ENCODE results near the gene PIP4P1. TPM values are rescaled to one million over a fixed set of nuclear protein-coding genes. Genes with fewer than 3 reads are reported as not detected.
"Not testable (repeated sequence)": the region's sequence is repeated elsewhere in the genome, so short reads cannot be mapped to it uniquely, and the experiment has no call there.

The PIP4P1 gene
- total RNA-seq (10 to 100 TPM; 74.2 to 76.1 TPM), polyA plus RNA-seq (10 to 100 TPM; 21.0 to 31.1 (median 21.3) TPM), total RNA-seq (30.9 to 82.7 (median 59.5) reads per million in 6 experiments)

GRCh38 chr14:20461225-20462141 lies at the start of gene PIP4P1:
PIP4P1 (minus strand) TSS chr14:20461434; CDS start chr14:20461325, 109 bp downstream.
- peaks cover 0 to 23% (median 9%) of the 10 kb centered on the region in 3 donors for H3K36me3 Mint-ChIP-seq
- DNase-seq = peak; percentile 96 to 100 (median 98)
- H3K27ac Mint-ChIP-seq = peak within 1 kb of the TSS; percentile 86 to 99 (median 94)
- peak within 1 kb of the TSS; percentile 84 to 96 (median 92) for H3K4me3 Mint-ChIP-seq
- H3K27me3 Mint-ChIP-seq = no peaks in the 10 kb centered on the region
- ATAC-seq = peak; percentile 89
- peaks cover 24 to 43% (median 28%) of the 10 kb centered on the region in 4 donors for H3K4me1 Mint-ChIP-seq
- no peaks in the 10 kb centered on the region for H3K9me3 Mint-ChIP-seq
- POLR2A ChIA-PET = interaction anchor here (0.6 to 4.6 kb wide), 19 partner anchors 8 to 1015 kb away, joined by 3 to 63 read pairs (median 7); partner anchors contain the start of genes PARP2, PNP, RAB2B and RNASE4

- ATAC-seq (no peak), DNase-seq (no peak)
- Mint-ChIP-seq H3K4me1 (peaks cover 7 to 19% (median 10%) of the 10 kb centered on the region in 4 donors), H3K27ac (peak overlapping the region in 1 of 10 donors; percentile 37), H3K27me3 (peaks cover 0 to 3% (median 0%) of the 10 kb centered on the region in 5 donors), H3K4me3 (no peak overlapping the region), H3K9me3 (no peaks in the 10 kb centered on the region), H3K36me3 (peaks cover 0 to 3% (median 0%) of the 10 kb centered on the region in 3 donors)
- POLR2A ChIA-PET = no interaction called here
These were observed 47.1 kb upstream of the PIP4P1 start for GRCh38 chr14:20508367-20508766.

GRCh38 chr14:20507537-20507936 lies 46.3 kb upstream of the PIP4P1 start:
- H3K36me3 Mint-ChIP-seq, POLR2A ChIA-PET, H3K27me3 Mint-ChIP-seq, DNase-seq, ATAC-seq, H3K27ac Mint-ChIP-seq, H3K9me3 Mint-ChIP-seq, H3K4me3 Mint-ChIP-seq: not testable (repeated sequence)
- H3K4me1 Mint-ChIP-seq = peaks cover 9 to 17% (median 10%) of the 10 kb centered on the region in 4 donors

GRCh38 chr14:20506752-20507151 lies 45.5 kb upstream of the PIP4P1 start:
- H3K4me3 Mint-ChIP-seq, DNase-seq, H3K27ac Mint-ChIP-seq, H3K9me3 Mint-ChIP-seq, H3K36me3 Mint-ChIP-seq, ATAC-seq, H3K4me1 Mint-ChIP-seq, POLR2A ChIA-PET, H3K27me3 Mint-ChIP-seq: not testable (repeated sequence)

- H3K4me1 Mint-ChIP-seq, H3K36me3 Mint-ChIP-seq, DNase-seq, POLR2A ChIA-PET, H3K27me3 Mint-ChIP-seq, ATAC-seq, H3K4me3 Mint-ChIP-seq, H3K9me3 Mint-ChIP-seq, H3K27ac Mint-ChIP-seq: not testable (repeated sequence)
These were observed 45.0 kb upstream of the PIP4P1 start for GRCh38 chr14:20506276-20506675.

GRCh38 chr14:20503898-20504297 lies 42.7 kb upstream of the PIP4P1 start:
- POLR2A ChIA-PET = no interaction called here
- Mint-ChIP-seq H3K4me3 (no peak overlapping the region), H3K9me3 (no peaks in the 10 kb centered on the region), H3K27ac (peak overlapping the region in 3 of 10 donors; percentile 21 to 50 (median 31)), H3K4me1 (peaks cover 7 to 19% (median 9%) of the 10 kb centered on the region in 4 donors), H3K27me3 (peaks cover 0 to 1% (median 0%) of the 10 kb centered on the region in 5 donors), H3K36me3 (peaks cover 0 to 3% (median 0%) of the 10 kb centered on the region in 3 donors)
- DNase-seq (no peak), ATAC-seq (no peak)

GRCh38 chr14:20501346-20501745 lies 40.1 kb upstream of the PIP4P1 start:
- no peak for ATAC-seq
- peaks cover 9 to 29% (median 11%) of the 10 kb centered on the region in 4 donors for H3K4me1 Mint-ChIP-seq
- H3K36me3 Mint-ChIP-seq = peaks cover 0 to 3% (median 0%) of the 10 kb centered on the region in 3 donors
- DNase-seq = no peak
- no peak overlapping the region for H3K27ac Mint-ChIP-seq
- H3K4me3 Mint-ChIP-seq = no peak overlapping the region
- POLR2A ChIA-PET = no interaction called here
- no peaks in the 10 kb centered on the region for H3K27me3 Mint-ChIP-seq
- no peaks in the 10 kb centered on the region for H3K9me3 Mint-ChIP-seq

GRCh38 chr14:20499881-20500280 lies 38.6 kb upstream of the PIP4P1 start:
- no peaks in the 10 kb centered on the region for H3K9me3 Mint-ChIP-seq
- no peak for ATAC-seq
- peaks cover 0 to 1% (median 0%) of the 10 kb centered on the region in 5 donors for H3K27me3 Mint-ChIP-seq
- H3K36me3 Mint-ChIP-seq = peaks cover 0 to 3% (median 0%) of the 10 kb centered on the region in 3 donors
- POLR2A ChIA-PET = no interaction called here
- H3K27ac Mint-ChIP-seq = no peak overlapping the region
- no peak overlapping the region for H3K4me3 Mint-ChIP-seq
- no peak for DNase-seq
- peaks cover 21 to 42% (median 22%) of the 10 kb centered on the region in 4 donors for H3K4me1 Mint-ChIP-seq

- no peak for DNase-seq
- Mint-ChIP-seq H3K36me3 (peaks cover 0 to 3% (median 0%) of the 10 kb centered on the region in 3 donors), H3K27me3 (peaks cover 0 to 1% (median 0%) of the 10 kb centered on the region in 5 donors), H3K27ac (no peak overlapping the region), H3K4me1 (peaks cover 21 to 44% (median 23%) of the 10 kb centered on the region in 4 donors), H3K9me3 (no peaks in the 10 kb centered on the region), H3K4me3 (no peak overlapping the region)
- POLR2A ChIA-PET = interaction anchor here (1.0 to 1.3 kb wide), 2 partner anchors 38 to 44 kb away, joined by 3 read pairs; partner anchors contain the start of genes APEX1 and PIP4P1
- ATAC-seq = no peak
These were observed 37.9 kb upstream of the PIP4P1 start for GRCh38 chr14:20499108-20499507.

GRCh38 chr14:20498622-20499021 lies 37.4 kb upstream of the PIP4P1 start:
- POLR2A ChIA-PET = interaction anchor here (0.6 to 1.3 kb wide), 3 partner anchors 17 to 43 kb away, joined by 3 to 8 read pairs (median 3); partner anchors contain the start of genes APEX1 and PIP4P1
- no peaks in the 10 kb centered on the region for H3K36me3 Mint-ChIP-seq
- H3K27me3 Mint-ChIP-seq = peaks cover 0 to 1% (median 0%) of the 10 kb centered on the region in 5 donors
- ATAC-seq = no peak
- H3K27ac Mint-ChIP-seq = peak overlapping the region in 2 of 10 donors; percentile 39 to 67
- H3K4me1 Mint-ChIP-seq = peaks cover 19 to 43% (median 21%) of the 10 kb centered on the region in 4 donors
- no peaks in the 10 kb centered on the region for H3K9me3 Mint-ChIP-seq
- DNase-seq = no peak
- H3K4me3 Mint-ChIP-seq = no peak overlapping the region

GRCh38 chr14:20494935-20495766 lies 33.9 kb upstream of the PIP4P1 start:
- Mint-ChIP-seq H3K4me1 (peaks cover 30 to 71% (median 40%) of the 10 kb centered on the region in 4 donors), H3K4me3 (no peak overlapping the region), H3K27me3 (peaks cover 0 to 1% (median 0%) of the 10 kb centered on the region in 5 donors), H3K27ac (peak overlapping the region in 2 of 10 donors; percentile 46 to 93), H3K9me3 (no peaks in the 10 kb centered on the region), H3K36me3 (no peaks in the 10 kb centered on the region)
- no peak for DNase-seq
- POLR2A ChIA-PET = interaction anchor here (1.3 kb wide), 1 partner anchor 25 kb away, joined by 4 read pairs; no protein-coding TSS in a partner anchor
- no peak for ATAC-seq

- Mint-ChIP-seq H3K36me3 (no peaks in the 10 kb centered on the region), H3K4me3 (peak overlapping the region in 1 of 10 donors; percentile 40), H3K9me3 (no peaks in the 10 kb centered on the region), H3K27ac (peak overlapping the region in 6 of 10 donors; percentile 22 to 78 (median 62)), H3K4me1 (peaks cover 33 to 74% (median 53%) of the 10 kb centered on the region in 4 donors), H3K27me3 (peaks cover 0 to 1% (median 0%) of the 10 kb centered on the region in 5 donors)
- DNase-seq (no peak), ATAC-seq (no peak)
- POLR2A ChIA-PET = no interaction called here
These were observed 32.4 kb upstream of the PIP4P1 start for GRCh38 chr14:20493634-20494033.
